Measurements from ENCODE around the gene PACSIN1. TPM values are rescaled to one million over a fixed set of nuclear protein-coding genes. Genes with fewer than 3 reads are reported as not detected.

Gene PACSIN1
- total and polyA plus RNA-seq, 4 donors, result 0.03 to 0.17 (median 0.15) TPM

- no peaks in the 10 kb centered on the region for H3K36me3 ChIP-seq (ENCODE audit: control insufficient read depth in 4 of 4, insufficient read depth in 3 of 4, low read depth in 1 of 4, low read length in 3 of 4)
- H3K4me3 ChIP-seq (ENCODE audit: low read depth in 1 of 3, low read length in 3 of 3), result no peak overlapping the region
- 86% methylated on average over 23 of the region's 23 CpGs for WGBS
- no peak overlapping the region for H3K27ac ChIP-seq (ENCODE audit: low read depth in 1 of 2, low read length in 2 of 2)
- peak overlapping the region in 1 of 2 donors; percentile 77 for H3K9ac ChIP-seq (ENCODE audit: low read depth in 1 of 2, low read length in 2 of 2)
- no peaks in the 10 kb centered on the region for H3K27me3 ChIP-seq (ENCODE audit: control insufficient read depth in 4 of 4, insufficient read depth in 4 of 4, low read length in 3 of 4)
- H3K9me3 ChIP-seq (ENCODE audit: control insufficient read depth in 4 of 4, low read length in 3 of 4), result no peaks in the 10 kb centered on the region
- TF ChIP-seq REST (IDR thresholded peaks at IDR 0.05) (no peak), HNF4A (conservative IDR thresholded peaks at IDR 0.05) (no peak), SP1 (IDR thresholded peaks at IDR 0.05) (no peak), HNF4G (IDR thresholded peaks at IDR 0.05) (no peak), RAD21 (IDR thresholded peaks at IDR 0.05) (no peak), NR2F2 (IDR thresholded peaks at IDR 0.05) (no peak), CTCF (IDR thresholded peaks at IDR 0.05; ENCODE audit: low read depth, low read length, missing input control) (no peak), GABPA (IDR thresholded peaks at IDR 0.05 in 1 of 2, conservative IDR thresholded peaks at IDR 0.05 in 1 of 2) (no peak), YY1 (IDR thresholded peaks at IDR 0.05) (no peak), FOXA2 (IDR thresholded peaks at IDR 0.05) (no peak)
- peaks cover 7 to 18% (median 13%) of the 10 kb centered on the region in 4 donors for H3K4me1 ChIP-seq (ENCODE audit: control insufficient read depth in 4 of 4, insufficient read depth in 4 of 4, low read length in 3 of 4)
- no peak for DNase-seq (ENCODE audit: low spot score)
These were observed 60.5 kb downstream of the PACSIN1 start for GRCh38 chr6:34526241-34526972.

GRCh38 chr6:34526992-34527728, 61.3 kb downstream of the PACSIN1 start:
- 7% methylated on average over 53 of the region's 53 CpGs for WGBS

More at GRCh38 chr6:34526992-34527728, 61.3 kb downstream of the PACSIN1 start:
- H3K4me3 ChIP-seq (ENCODE audit: low read depth in 1 of 3, low read length in 3 of 3), result peak overlapping the region in 1 of 3 donors; percentile 30
- no peak overlapping the region for H3K27ac ChIP-seq (ENCODE audit: low read depth in 1 of 2, low read length in 2 of 2)
- H3K9ac ChIP-seq (ENCODE audit: low read depth in 1 of 2, low read length in 2 of 2), result peak overlapping the region in 1 of 2 donors; percentile 77
- H3K9me3 ChIP-seq (ENCODE audit: control insufficient read depth in 4 of 4, low read length in 3 of 4), result no peaks in the 10 kb centered on the region
- no peak for TF ChIP-seq TAF1 (conservative IDR thresholded peaks at IDR 0.05)
- peak; percentile 74 for TF ChIP-seq CTCF (IDR thresholded peaks at IDR 0.05; ENCODE audit: low read depth, low read length, missing input control)
- TF ChIP-seq RAD21 (IDR thresholded peaks at IDR 0.05), result peak; percentile 71 to 81
- H3K4me1 ChIP-seq (ENCODE audit: control insufficient read depth in 4 of 4, insufficient read depth in 4 of 4, low read length in 3 of 4), result peaks cover 7 to 18% (median 13%) of the 10 kb centered on the region in 4 donors
- H3K36me3 ChIP-seq (ENCODE audit: control insufficient read depth in 4 of 4, insufficient read depth in 3 of 4, low read depth in 1 of 4, low read length in 3 of 4), result no peaks in the 10 kb centered on the region
- H3K27me3 ChIP-seq (ENCODE audit: control insufficient read depth in 4 of 4, insufficient read depth in 4 of 4, low read length in 3 of 4), result no peaks in the 10 kb centered on the region
- DNase-seq (ENCODE audit: low spot score), result peak; percentile 99
